Measurements from ENCODE around the gene FBL.

GRCh38 chr19:39830847-39831246 lies 15.3 kb downstream of the FBL start:
- no peak for TF ChIP-seq POLR2AphosphoS5 (IDR thresholded peaks at IDR 0.05; ENCODE audit: borderline replicate concordance, low read depth, low read length)
- no peak for TF ChIP-seq EZH2 (IDR thresholded peaks at IDR 0.05)
